H1 (cell line): ENCODE results near the gene SCYL3. TPM values are rescaled to one million over a fixed set of nuclear protein-coding genes. Genes with fewer than 3 reads are reported as not detected.

Source experiments
- CTCF ChIA-PET: fragments of 300-600 bp; sonication (Branson Sonifier 250); formaldehyde crosslinking; loops from one replicate; lab custom pipeline; 2021; ENCODE audit not compliant: partially characterized antibody; lab: Charles Lee
- POLR2A ChIA-PET: fragments of 300-600 bp; sonication (Branson Sonifier 250); formaldehyde crosslinking; loops from one replicate; lab custom pipeline; 2021; ENCODE audit warnings: inconsistent platforms; ENCODE audit not compliant: partially characterized antibody; lab: Charles Lee
- DNase-seq, 2 experiments: peaks; one replicate each; pipeline versions ENCODE4 v3.0.0 to v3.0.0-alpha.2; 2010 to 2022; ENCODE audit warnings: low spot score in 2 of 2, low read depth in 1 of 2, mixed read lengths in 1 of 2
- FAIRE-seq: peaks from 2 replicates; lab custom pipeline; 2011; peaks lifted over from hg19 to GRCh38; lab: Jason Lieb, UNC
- H2AFZ ChIP-seq: 2 replicates; pipeline ENCODE4 v1.8.1; 2012; ENCODE audit warnings: low read length, inconsistent platforms
- H2AK5ac ChIP-seq: 2 replicates; pipeline ENCODE4 v1.6.1; 2013; ENCODE audit warnings: low read depth, low read length
- H2BK120ac ChIP-seq: replicated peaks from 2 replicates; pipeline ENCODE3; 2013; ENCODE audit warnings: low read depth, low read length, inconsistent platforms
- H2BK12ac ChIP-seq: 2 replicates; pipeline ENCODE4 v1.6.1; 2013; ENCODE audit warnings: low read depth, low read length
- H2BK15ac ChIP-seq: 2 replicates; pipeline ENCODE4 v1.6.1; 2013; ENCODE audit warnings: low read length
- H2BK20ac ChIP-seq: 2 replicates; pipeline ENCODE4 v1.6.1; 2013; ENCODE audit warnings: low read length
- H2BK5ac ChIP-seq: 2 replicates; pipeline ENCODE4 v1.6.1; 2013; ENCODE audit warnings: low read depth, low read length
- H3K14ac ChIP-seq: 2 replicates; pipeline ENCODE4 v1.6.1; 2013; ENCODE audit warnings: inconsistent platforms; ENCODE audit not compliant: insufficient read length
- H3K18ac ChIP-seq: 2 replicates; pipeline ENCODE4 v1.6.1; 2013; ENCODE audit warnings: low read length; ENCODE audit errors: extremely low read depth
- H3K23ac ChIP-seq: 2 replicates; pipeline ENCODE4 v1.6.1; 2013; ENCODE audit warnings: inconsistent platforms; ENCODE audit not compliant: insufficient read length
- H3K23me2 ChIP-seq: 2 replicates; pipeline ENCODE4 v1.6.1; 2013; ENCODE audit warnings: low read depth, low read length
- H3K27ac ChIP-seq: 2 replicates; pipeline ENCODE4 v1.6.1; 2011; ENCODE audit warnings: low read depth, low read length, inconsistent platforms
- H3K27me3 ChIP-seq, 4 experiments: replicated peaks in 1 of 4; 1 replicate in 1 of 4; 2 replicates in 3 of 4; pipeline versions ENCODE4 v1.6.1 to v1.8.1; 2011 to 2013; ENCODE audit warnings: low read length in 3 of 4, mild to moderate bottlenecking in 3 of 4, inconsistent platforms in 2 of 4, mixed read lengths in 2 of 4, moderate library complexity in 1 of 4; ENCODE audit not compliant: control insufficient read depth in 3 of 4, insufficient read depth in 3 of 4; ENCODE audit errors: extremely low read depth in 1 of 4
- H3K36me3 ChIP-seq, 4 experiments: 2 replicates each; pipeline versions ENCODE4 v1.6.1 to v1.8.1; 2011 to 2013; ENCODE audit warnings: mild to moderate bottlenecking in 4 of 4, low read length in 3 of 4, moderate library complexity in 2 of 4, control low read depth in 1 of 4, inconsistent platforms in 1 of 4; ENCODE audit not compliant: insufficient read depth in 4 of 4, control insufficient read depth in 2 of 4
- H3K4ac ChIP-seq: replicated peaks from 2 replicates; pipeline ENCODE3; 2013; ENCODE audit warnings: low read length, low read depth, mixed read lengths, inconsistent platforms; ENCODE audit not compliant: insufficient read length
- H3K4me1 ChIP-seq, 4 experiments: replicated peaks in 1 of 4; 1 replicate in 1 of 4; 2 replicates in 3 of 4; pipeline versions ENCODE4 v1.6.1 to v1.8.1; 2011 to 2013; ENCODE audit warnings: low read length in 3 of 4, inconsistent platforms in 2 of 4, mixed read lengths in 1 of 4; ENCODE audit not compliant: insufficient read depth in 4 of 4, control insufficient read depth in 3 of 4
- H3K4me2 ChIP-seq, 2 experiments: 2 replicates each; pipeline versions ENCODE4 v1.6.1 to v1.8.1; 2011 to 2013; ENCODE audit warnings: low read depth in 2 of 2, low read length in 2 of 2, control low read depth in 1 of 2, inconsistent platforms in 1 of 2, mild to moderate bottlenecking in 1 of 2; ENCODE audit not compliant: insufficient read depth in 1 of 2
- H3K4me3 ChIP-seq, 4 experiments: fragments of 200-600, 300-600 bp in 1 of 4; sonication (generic), shearing (Covaris generic), sonication (Bioruptor Twin) in 1 of 4; 2 replicates each; pipeline versions ENCODE4 v1.5.1 to v1.8.1; 2011 to 2016; ENCODE audit warnings: low read length in 4 of 4, low read depth in 3 of 4, control low read depth in 2 of 4, inconsistent platforms in 2 of 4, mild to moderate bottlenecking in 2 of 4, mixed read lengths in 1 of 4, moderate library complexity in 1 of 4; ENCODE audit not compliant: insufficient read depth in 2 of 4; ENCODE audit errors: extremely low read depth in 1 of 4
- H3K56ac ChIP-seq: replicated peaks from 2 replicates; pipeline ENCODE3; 2013; ENCODE audit warnings: low read depth, mild to moderate bottlenecking, mixed read lengths, low read length, inconsistent platforms; ENCODE audit not compliant: insufficient read length
- H3K79me1 ChIP-seq: 2 replicates; pipeline ENCODE4 v1.6.1; 2013; ENCODE audit warnings: low read depth, low read length, control low read depth
- H3K79me2 ChIP-seq, 2 experiments: 2 replicates each; pipeline versions ENCODE4 v1.6.1 to v1.8.1; 2012 to 2013; ENCODE audit warnings: low read length in 2 of 2, mild to moderate bottlenecking in 2 of 2, inconsistent platforms in 1 of 2; ENCODE audit not compliant: insufficient read depth in 2 of 2, control insufficient read depth in 1 of 2
- H3K9ac ChIP-seq, 4 experiments: replicated peaks in 1 of 4; 1 replicate in 1 of 4; 2 replicates in 3 of 4; pipeline versions ENCODE4 v1.6.1 to v1.8.1; 2011 to 2013; ENCODE audit warnings: low read depth in 3 of 4, low read length in 3 of 4, control low read depth in 2 of 4, mild to moderate bottlenecking in 2 of 4, moderate library complexity in 2 of 4, inconsistent platforms in 1 of 4; ENCODE audit errors: extremely low read depth in 1 of 4
- H3K9me3 ChIP-seq, 2 experiments: 2 replicates each; pipeline versions ENCODE4 v1.6.1 to v1.8.1; 2012 to 2013; ENCODE audit warnings: mild to moderate bottlenecking in 2 of 2, moderate library complexity in 2 of 2, control low read depth in 1 of 2, inconsistent platforms in 1 of 2, low read depth in 1 of 2, low read length in 1 of 2, mixed read lengths in 1 of 2; ENCODE audit not compliant: insufficient read depth in 2 of 2
- H4K20me1 ChIP-seq, 2 experiments: replicated peaks in 1 of 2; 2 replicates each; pipeline versions ENCODE3 to v1.8.1; 2011 to 2013; ENCODE audit warnings: inconsistent platforms in 2 of 2, low read length in 2 of 2, mild to moderate bottlenecking in 1 of 2; ENCODE audit not compliant: insufficient read depth in 2 of 2, control insufficient read depth in 1 of 2
- H4K5ac ChIP-seq: 2 replicates; pipeline ENCODE4 v1.6.1; 2013; ENCODE audit warnings: low read length, low read depth, mixed read lengths, inconsistent platforms; ENCODE audit not compliant: insufficient read length
- H4K8ac ChIP-seq: 2 replicates; pipeline ENCODE4 v1.8.0; 2013; ENCODE audit warnings: mild to moderate bottlenecking, moderate library complexity, low read length, inconsistent platforms; ENCODE audit not compliant: insufficient read depth; ENCODE audit errors: extremely low read depth
- H4K91ac ChIP-seq: replicated peaks from 2 replicates; pipeline ENCODE3; 2013; ENCODE audit warnings: low read length, mixed read lengths, inconsistent platforms; ENCODE audit not compliant: insufficient read length
- KDM5A ChIP-seq: fragments of 200-600 bp; IDR thresholded peaks from 2 replicates; pipeline ENCODE4 v1.7.1; 2012; ENCODE audit warnings: mild to moderate bottlenecking, low read length, inconsistent platforms, mixed read lengths
- SRF ChIP-seq: IDR thresholded peaks from 2 replicates; pipeline ENCODE4 v1.6.1; 2011; ENCODE audit warnings: mild to moderate bottlenecking, low read depth, low read length, moderate library complexity
- SUZ12 ChIP-seq: fragments of 200-600 bp; sonication (generic); IDR thresholded peaks from 2 replicates; pipeline ENCODE4 v1.6.1; 2012; ENCODE audit warnings: mild to moderate bottlenecking, inconsistent platforms, low read length, moderate library complexity, mixed read lengths
- WGBS, 2 experiments: shearing (Covaris generic) in 1 of 2; methylation state at CpG; one replicate each; pipeline versions ENCODE4 v1.1.6 to v1.1.7; 2013 to 2015; ENCODE audit warnings: low lambda C conversion rate in 2 of 2, mixed read lengths in 2 of 2, inconsistent platforms in 1 of 2, low coverage in 1 of 2, missing lambda C conversion rate in 1 of 2; ENCODE audit not compliant: insufficient replicate concordance in 2 of 2, insufficient coverage in 1 of 2, insufficient read length in 1 of 2; ENCODE audit errors: extremely low coverage in 1 of 2, missing lambda C conversion rate in 1 of 2; 5-methylcytosine and 5-hydroxymethylcytosine counted together
- polyA plus RNA-seq, 7 experiments: library from polyadenylated mRNA; depleted of rRNA in 3 of 7; stranded (reverse) in 5 of 7; unstranded in 2 of 7; fragments of >200 nt in 5 of 7; fragments of 200-250 nt in 2 of 7; gene quantifications; 1 replicate in 5 of 7; 2 replicates in 1 of 7; 4 replicates in 1 of 7; pipeline versions ENCODE4 v1.2.1 to v1.2.3, GENCODE V29; 2011 to 2013; ENCODE audit warnings: missing spikeins in 2 of 7, mixed read lengths in 2 of 7
- total RNA-seq: library from RNA; stranded (reverse); fragmentation: NEBNext Ultra II Directional; extraction: Animal tissue kit (Norgen Biotek cat#: 25700); gene quantifications from 2 replicates; pipeline ENCODE4 v1.2.1, GENCODE V29; 2021

The SCYL3 gene
- total and polyA plus RNA-seq, 2 of the 8 experiments (the other 6 are each of a cell fraction or from before 2014, with no cell fraction given) = 2.7 to 5.3 TPM

- Histone ChIP-seq H2BK15ac (no peak overlapping the region), H3K79me1 (no peaks in the 10 kb centered on the region), H3K23me2 (no peaks in the 10 kb centered on the region), H2BK5ac (no peak overlapping the region), H3K23ac (no peak overlapping the region), H3K4me2 (no peak overlapping the region), H2BK120ac (no peak overlapping the region), H3K79me2 (no peaks in the 10 kb centered on the region), H4K5ac (no peak overlapping the region), H3K27me3 (no peaks in the 10 kb centered on the region), H3K4me3 (no peak overlapping the region), H3K27ac (no peak overlapping the region)
- CTCF ChIA-PET = interaction anchor here (2.6 kb wide), 1 partner anchor 19 kb away, joined by 8 read pairs; no protein-coding TSS in a partner anchor
- TF ChIP-seq SRF = no peak
- no peak for TF ChIP-seq SUZ12
- TF ChIP-seq KDM5A = no peak
- TF ChIP-seq, all 59 proteins: peak for 0
- H2AK5ac ChIP-seq = no peak overlapping the region
- no peak overlapping the region; the same call in 1 of the 2 replicates for H4K8ac ChIP-seq
- 92% methylated on average over 16 of the region's 16 CpGs; no CpG with 5 or more reads in 1 of the 2 experiments for WGBS, 2 experiments
- H3K36me3 ChIP-seq = no peaks in the 10 kb centered on the region
- H3K18ac ChIP-seq = no peak overlapping the region
- H3K9ac ChIP-seq = no peak overlapping the region
- DNase-seq = no peak
- H2BK12ac ChIP-seq = no peak overlapping the region
- no peak overlapping the region for H4K91ac ChIP-seq
- POLR2A ChIA-PET = no interaction called here
- H3K56ac ChIP-seq = no peak overlapping the region
- no peak for FAIRE-seq
- H3K4ac ChIP-seq = no peak overlapping the region
- H3K14ac ChIP-seq = no peak overlapping the region
- no peaks in the 10 kb centered on the region for H3K9me3 ChIP-seq
- no peak overlapping the region for H2BK20ac ChIP-seq
- H4K20me1 ChIP-seq = no peaks in the 10 kb centered on the region
- H2AFZ ChIP-seq = no peak overlapping the region
- H3K4me1 ChIP-seq = no peaks in the 10 kb centered on the region
These were observed 15.8 kb upstream of the SCYL3 start for GRCh38 chr1:169909499-169909898.
